Kidney capillary endothelial cell (primary cell): ENCODE results near the gene TADA2B.
"Not testable (repeated sequence)": the region's sequence is repeated elsewhere in the genome, so short reads cannot be mapped to it uniquely, and the experiment has no call there.

Source experiments
- DNase-seq: peaks from one replicate; pipeline ENCODE4 v3.0.0-alpha.2; 2018; ENCODE audit warnings: low spot score

Gene TADA2B

GRCh38 chr4:7059662-7060061, 16.5 kb downstream of the TADA2B start:
- no peak for DNase-seq

GRCh38 chr4:7060346-7061150, 17.4 kb downstream of the TADA2B start:
- DNase-seq = no peak

DNA sequence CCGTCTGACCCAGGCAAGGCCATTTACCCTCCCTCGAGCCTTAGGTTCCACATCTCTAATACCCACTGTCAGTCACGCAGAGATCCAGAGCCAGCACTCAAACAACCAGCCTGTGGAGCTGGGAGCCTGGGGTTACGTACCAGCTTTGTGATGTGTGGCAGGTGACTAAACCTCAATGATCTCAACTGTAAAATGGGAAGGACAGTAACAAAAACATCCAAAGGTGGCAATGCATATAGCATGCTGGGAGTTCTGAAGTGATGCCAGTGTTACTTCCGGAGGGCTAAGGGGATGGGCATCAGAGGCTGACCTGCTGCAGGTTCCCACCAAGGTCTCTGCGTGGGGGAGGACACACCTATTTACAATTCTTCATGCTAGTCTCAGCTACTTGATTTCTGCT, 18.6 kb downstream of the TADA2B start:
- no peak for DNase-seq

GRCh38 chr4:7062816-7063215, 19.6 kb downstream of the TADA2B start:
- no peak for DNase-seq

DNA sequence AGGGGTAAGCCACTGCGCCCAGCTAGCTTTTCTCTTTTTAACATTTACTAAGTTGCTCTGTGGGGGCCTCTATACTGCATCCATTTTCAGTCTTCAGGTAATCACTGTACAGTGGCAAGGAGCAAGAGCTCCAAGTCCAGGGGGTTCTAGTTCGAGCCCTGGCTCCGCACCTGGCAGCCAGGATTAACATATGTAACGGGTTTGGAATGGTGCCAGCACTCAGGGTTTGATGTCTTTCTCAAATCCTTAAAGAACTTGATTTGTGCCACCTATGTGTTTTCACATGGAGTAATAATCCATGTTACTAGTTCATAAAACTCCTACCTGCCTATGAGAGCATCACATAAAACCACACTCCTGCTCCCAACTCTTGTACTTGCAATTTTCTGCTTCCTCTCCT, 20.2 kb downstream of the TADA2B start:
- no peak for DNase-seq

- no peak for DNase-seq
Observed at GRCh38 chr4:7066006-7066405, 22.8 kb downstream of the TADA2B start.

GRCh38 chr4:7066493-7066892, 23.3 kb downstream of the TADA2B start:
- DNase-seq = no peak

GRCh38 chr4:7067126-7067451, 23.9 kb downstream of the TADA2B start:
- DNase-seq = no peak

- DNase-seq = peak; percentile 100
Observed at GRCh38 chr4:7067452-7068278, 24.5 kb downstream of the TADA2B start, which contains the start of gene GRPEL1. Gene GRPEL1 (minus strand): TSS chr4:7068064. CDS start chr4:7068032, 32 bp downstream.

GRCh38 chr4:7068279-7068842, 25.2 kb downstream of the TADA2B start:
- no peak for DNase-seq

DNA sequence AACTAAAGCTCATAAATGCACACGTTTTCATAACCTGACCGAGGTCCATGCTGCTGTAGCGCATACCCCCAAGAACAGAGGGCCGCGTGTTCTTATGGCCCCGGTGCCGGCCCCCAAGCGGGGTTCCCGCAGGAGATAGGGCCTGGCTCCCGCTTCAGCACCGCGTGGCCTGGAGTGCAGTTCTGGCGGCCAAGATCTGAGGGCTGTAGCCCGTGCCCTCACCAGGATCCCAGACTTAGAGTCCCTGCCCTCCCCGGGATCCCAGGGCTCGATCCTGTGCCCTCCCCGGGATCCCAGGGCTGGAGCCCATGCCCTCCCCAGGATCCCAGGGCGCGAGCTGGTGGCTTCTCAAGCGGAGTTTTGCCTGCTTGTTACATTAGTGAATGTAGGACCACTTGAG, 25.7 kb downstream of the TADA2B start:
- DNase-seq = no peak

- peak; percentile 59 for DNase-seq
Observed at GRCh38 chr4:7070729-7071511, 27.7 kb downstream of the TADA2B start.

- no peak for DNase-seq
Observed at GRCh38 chr4:7073059-7073458, 29.9 kb downstream of the TADA2B start.

- DNase-seq = peak; percentile 22
Observed at GRCh38 chr4:7073526-7074390, 30.6 kb downstream of the TADA2B start.

- no peak for DNase-seq
Observed at GRCh38 chr4:7074426-7074825, 31.3 kb downstream of the TADA2B start.

DNA sequence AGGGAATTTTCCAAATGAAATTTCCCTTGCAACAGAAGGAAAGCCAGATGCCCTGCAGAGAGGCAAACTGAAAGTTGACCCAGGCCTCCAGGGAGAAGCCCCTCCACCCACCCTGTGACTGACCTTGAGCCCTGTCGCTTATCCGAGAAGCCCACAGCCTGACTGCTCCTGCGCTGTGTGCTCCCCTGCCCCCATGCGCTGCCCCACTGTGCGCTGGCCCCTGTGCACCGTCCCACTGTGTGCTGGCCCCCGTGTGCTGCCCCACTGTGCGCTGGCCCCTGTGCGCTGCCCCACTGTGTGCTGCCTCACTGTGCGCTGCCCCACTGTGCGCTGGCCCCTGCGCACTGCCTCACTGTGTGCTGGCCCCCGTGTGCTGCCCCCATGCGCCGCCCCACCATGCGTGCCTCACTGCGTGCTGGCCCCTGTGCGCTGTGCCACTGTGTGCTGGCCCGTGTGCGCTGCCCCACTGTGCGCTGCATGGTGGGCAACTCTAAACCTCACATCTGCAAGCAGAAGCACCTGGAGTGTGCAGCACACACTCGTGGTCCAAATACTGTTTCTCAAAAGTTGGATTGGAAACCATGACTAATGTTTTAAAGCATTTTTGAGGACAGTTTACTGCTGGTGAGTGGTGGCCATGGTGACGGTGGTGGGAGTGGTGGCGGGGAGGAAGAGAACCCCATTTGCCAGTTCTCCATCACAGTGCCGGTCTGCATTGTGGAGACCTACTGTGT, 33.0 kb downstream of the TADA2B start:
- no peak for DNase-seq

GRCh38 chr4:7076696-7077082, 33.5 kb downstream of the TADA2B start:
- no peak for DNase-seq

GRCh38 chr4:7077371-7077770, 34.2 kb downstream of the TADA2B start:
- DNase-seq = no peak

DNA sequence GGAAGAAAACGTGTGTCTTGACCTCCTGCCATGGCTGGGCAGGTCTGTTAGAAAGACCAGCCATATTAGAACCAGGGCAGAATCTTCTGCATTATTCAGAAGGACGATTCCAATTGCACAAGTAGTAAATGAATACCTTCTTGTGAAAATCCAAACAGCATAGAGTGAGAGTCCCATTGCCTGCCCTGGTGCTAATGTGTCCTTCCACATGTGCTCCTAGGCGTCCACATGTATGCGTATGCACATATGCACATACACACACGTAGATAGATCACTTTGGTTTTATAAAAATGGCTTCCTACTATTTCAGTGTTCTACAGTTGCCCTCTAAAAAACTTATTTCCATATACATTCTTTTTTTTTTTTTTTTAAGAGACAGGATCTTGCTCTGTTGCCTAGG, 34.9 kb downstream of the TADA2B start:
- no peak for DNase-seq

- DNase-seq = not testable (repeated sequence)
Observed at GRCh38 chr4:7079483-7079882, 36.3 kb downstream of the TADA2B start.

GRCh38 chr4:7079909-7080308, 36.7 kb downstream of the TADA2B start:
- DNase-seq = not testable (repeated sequence)
